Stimulated activated CD8-positive, alpha-beta memory T cell treated with anti-CD3 and anti-CD28 coated beads, Interleukin-4, amount 100 ng/mL, for 24 hours (primary cell): ENCODE measurements around the gene TMEM175.

ENCODE experiments used
- DNase-seq: peaks from one replicate; pipeline ENCODE4 v3.0.0-alpha.2; 2020; ENCODE audit warnings: low read depth

Gene TMEM175

DNA sequence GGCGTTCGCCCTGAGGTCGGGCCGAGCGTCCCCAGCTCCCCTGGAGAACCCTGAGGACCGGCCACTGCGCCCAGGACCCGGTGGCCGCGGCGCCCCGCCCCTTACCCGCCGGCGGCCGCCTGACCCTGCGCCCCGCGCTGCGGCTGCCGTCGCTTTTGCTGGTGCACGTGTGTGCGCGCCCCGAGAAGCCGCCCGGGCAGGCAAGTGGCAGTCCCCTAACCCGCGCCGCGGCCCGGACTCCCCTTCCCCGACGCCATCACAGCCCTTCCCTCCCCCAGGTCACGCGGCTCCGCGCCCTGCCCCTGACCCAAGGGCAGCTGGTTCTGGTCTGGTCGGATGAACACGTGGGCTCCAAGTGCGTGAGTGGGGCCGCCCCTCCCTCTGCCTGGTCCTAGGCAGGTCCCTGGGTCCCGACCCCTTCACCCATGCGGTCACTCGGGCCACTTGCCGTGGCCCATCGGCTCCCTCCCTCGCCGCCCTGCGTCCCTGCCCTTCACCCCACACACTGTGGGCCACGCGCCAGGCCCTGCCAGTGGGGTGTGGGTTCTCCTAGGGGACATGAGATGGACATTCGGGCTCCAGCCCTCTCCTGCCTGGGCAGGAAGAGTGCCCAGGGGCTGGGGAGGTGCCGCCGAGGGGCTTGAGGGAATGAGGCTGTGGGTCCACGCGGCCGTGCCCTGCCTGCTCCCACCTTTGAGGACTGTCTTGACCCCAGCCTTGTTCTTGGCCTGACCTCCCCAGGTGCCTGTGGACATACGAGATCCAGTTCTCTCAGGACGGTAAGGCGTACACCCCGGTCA is 71.2 kb downstream of the TMEM175 start:
- no peak for DNase-seq

DNA sequence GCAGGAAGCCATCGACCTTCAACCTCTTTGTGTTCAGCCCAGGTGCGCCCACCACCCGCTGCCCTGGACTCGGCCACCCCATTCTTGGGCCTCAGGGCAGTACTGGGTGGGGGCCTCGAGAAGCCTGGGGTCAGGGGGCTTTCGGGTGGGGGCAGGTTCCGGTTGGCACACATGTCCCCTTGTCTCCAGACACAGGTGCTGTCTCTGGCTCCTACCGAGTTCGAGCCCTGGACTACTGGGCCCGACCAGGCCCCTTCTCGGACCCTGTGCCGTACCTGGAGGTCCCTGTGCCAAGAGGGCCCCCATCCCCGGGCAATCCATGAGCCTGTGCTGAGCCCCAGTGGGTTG is 71.8 kb downstream of the TMEM175 start:
- DNase-seq = no peak

DNA sequence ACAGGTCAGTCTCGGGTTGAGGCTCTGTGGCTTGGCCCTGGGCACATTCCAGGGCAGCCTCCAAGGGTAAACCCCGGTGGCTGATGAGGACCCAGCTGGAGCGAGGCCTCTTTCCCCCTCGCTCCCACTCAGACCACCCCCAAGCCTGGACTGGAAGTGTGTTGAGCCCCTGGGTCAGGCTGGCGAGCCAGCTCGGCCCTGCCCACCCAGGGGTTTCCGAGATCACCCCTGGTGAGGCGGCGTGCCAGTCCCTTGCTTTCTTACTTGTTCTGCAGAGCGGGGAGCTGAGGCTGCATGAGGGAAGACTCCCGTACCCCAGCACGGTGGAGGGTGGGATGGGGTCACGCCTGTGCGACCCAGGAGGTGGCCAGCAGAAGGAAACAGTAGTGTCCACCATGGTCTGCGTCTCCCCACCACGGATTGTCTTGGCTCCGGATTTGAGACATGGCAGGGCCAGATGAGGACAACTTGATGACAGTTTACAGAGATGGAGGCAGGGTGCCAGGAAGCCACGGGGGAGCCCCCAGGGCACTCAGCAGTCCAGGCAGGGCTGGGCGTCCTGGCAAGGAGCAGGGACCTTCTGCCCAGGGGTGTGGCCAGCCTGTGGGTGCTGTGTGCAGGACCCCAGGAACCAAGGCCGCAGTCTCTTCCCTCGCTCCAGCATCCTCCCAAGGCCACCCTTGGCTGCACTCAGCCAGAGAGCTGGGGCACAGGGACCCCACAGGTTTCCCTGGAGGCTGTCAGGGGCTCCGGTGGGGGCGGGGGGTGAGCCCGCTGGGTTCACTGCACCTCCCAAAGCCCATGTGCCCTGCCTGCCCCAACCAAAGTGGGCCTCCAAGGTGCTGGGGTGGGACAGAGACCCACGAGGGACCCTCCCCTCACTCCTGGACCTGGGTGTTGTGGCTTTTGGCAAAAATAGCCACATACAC is 72.6 kb downstream of the TMEM175 start:
- no peak for DNase-seq

DNA sequence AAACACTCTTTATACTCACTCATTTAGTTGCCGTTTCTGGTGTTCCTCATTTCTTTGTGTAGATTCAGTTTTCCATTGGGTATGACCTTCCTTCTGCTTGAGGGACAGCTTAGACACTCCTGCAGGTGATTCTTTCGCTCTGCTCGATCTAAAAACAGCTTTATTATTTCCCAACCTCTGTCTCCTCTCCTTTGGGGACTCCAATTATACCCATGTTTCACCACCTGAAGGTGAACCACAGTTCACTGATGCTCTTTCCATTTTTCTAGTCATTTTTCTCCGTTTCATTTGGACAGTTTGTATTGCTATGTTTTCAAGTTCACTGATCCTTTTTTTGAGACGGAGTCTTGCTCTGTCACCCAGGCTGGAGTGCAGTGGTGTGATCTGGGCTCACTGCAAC is 74.6 kb downstream of the TMEM175 start:
- DNase-seq = no peak
